Left cardiac atrium (tissue), 4 donors: ENCODE measurements around the gene SLC27A5. TPM values are rescaled to one million over a fixed set of nuclear protein-coding genes. Genes with fewer than 3 reads are reported as not detected.

Experiments used
- ATAC-seq, 2 donors: fragments of 200-7000 bp; cut with Tn5 transposase; one replicate each; pipeline ENCODE4 v1.9.1; 2020; ENCODE audit warnings: mild to moderate bottlenecking in 2 of 2, moderate library complexity in 2 of 2
- DNase-seq: peaks from one replicate; pipeline ENCODE4 v3.0.0-alpha.2; 2020
- intact Hi-C, 2 donors: fragments of 100-400 bp; cut with DNase I; formaldehyde crosslinking; loops; one replicate each; pipeline versions ENCODE4 v1.14.1 to v1.15.1; 2022 to 2023
- long read RNA-seq: library from polyadenylated mRNA; unstranded; transcript quantifications from one replicate; pipeline ENCODE4 v2.0.0, GENCODE V29; 2021
- total RNA-seq, 2 donors: library from RNA; stranded (reverse); fragmentation: NEBNext Ultra II Directional; extraction: Animal tissue kit (Norgen Biotek cat#: 25700); gene quantifications; one replicate each; pipeline ENCODE4 v1.2.1, GENCODE V29; 2021
- donor health status: DM: no; HTN: yes; CAD: no.
- donor health status: DM: no; HTN: yes; CAD: no; lungs with severe emphysema.
- donor health status: DM: yes; HTN: yes; CAD: no.
- donor health status: Dilated cardiomyopathy.

Gene SLC27A5
- total RNA-seq: 1 to 10 TPM; 6.0 to 6.3 TPM
- long read RNA-seq, partial matches to known transcripts: 0 of 2 reads
- long read RNA-seq, other reads (novel, unspliced or antisense): 0 of 2 reads

DNA sequence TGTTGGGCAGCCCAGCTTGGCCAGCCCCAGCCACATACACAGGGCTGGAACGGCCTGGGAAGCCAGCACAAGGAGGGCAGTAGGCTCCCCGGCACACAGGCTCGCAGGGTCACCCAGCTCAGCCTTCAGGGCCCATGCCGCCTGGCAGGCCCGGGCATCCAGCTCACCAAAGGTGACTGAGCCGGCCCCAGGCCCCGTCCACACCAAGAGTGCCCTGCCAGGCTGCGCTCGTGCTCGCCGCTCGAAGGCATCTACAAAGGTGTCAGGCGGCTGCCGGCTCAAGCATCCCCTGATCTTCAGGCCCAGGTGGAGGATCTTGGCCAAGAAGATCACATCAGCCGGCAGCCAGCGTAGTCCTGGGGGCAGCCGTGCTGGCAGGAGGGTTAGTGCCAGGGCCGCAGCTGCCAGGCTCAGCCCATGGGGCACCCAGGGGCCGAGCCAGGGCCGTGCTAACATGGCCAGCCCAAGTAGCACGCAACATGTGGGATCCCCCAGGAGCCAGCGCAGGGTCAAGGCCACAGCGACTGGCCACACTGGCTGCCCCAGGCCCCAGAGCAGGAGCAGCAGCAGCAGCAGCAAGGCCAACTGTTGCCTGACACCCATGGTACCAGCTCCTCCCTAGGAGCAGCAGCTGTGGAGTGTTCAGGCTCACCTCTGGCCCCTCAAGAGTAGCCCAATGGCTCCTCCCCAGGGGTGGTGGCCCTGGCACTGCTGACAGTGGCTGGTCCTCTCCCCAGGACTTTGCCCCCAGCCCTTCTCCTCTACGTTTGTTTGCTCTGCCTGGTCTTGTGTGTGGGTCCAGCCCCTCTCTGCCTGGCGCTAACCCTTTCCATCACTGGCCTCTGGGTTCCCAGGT lies at the start of gene SLC27A5:
Gene SLC27A5 (minus strand): TSS at position 640 of the 856 bp plus-strand sequence. CDS start 37 bp downstream, at position 603.
- DNase-seq: no peak
- intact Hi-C loops: no loop called here
- no peak for ATAC-seq

- intact Hi-C loops: no loop called here
- no peak for DNase-seq
Measured at GRCh38 chr19:58560921-58561320, 49.1 kb upstream of the SLC27A5 start.

GRCh38 chr19:58560007-58560887 lies 48.5 kb upstream of the SLC27A5 start:
- DNase-seq (no peak), ATAC-seq (no peak)
- intact Hi-C loops: no loop called here

More at GRCh38 chr19:58560921-58561320, 49.1 kb upstream of the SLC27A5 start:
- no peak for ATAC-seq

DNA sequence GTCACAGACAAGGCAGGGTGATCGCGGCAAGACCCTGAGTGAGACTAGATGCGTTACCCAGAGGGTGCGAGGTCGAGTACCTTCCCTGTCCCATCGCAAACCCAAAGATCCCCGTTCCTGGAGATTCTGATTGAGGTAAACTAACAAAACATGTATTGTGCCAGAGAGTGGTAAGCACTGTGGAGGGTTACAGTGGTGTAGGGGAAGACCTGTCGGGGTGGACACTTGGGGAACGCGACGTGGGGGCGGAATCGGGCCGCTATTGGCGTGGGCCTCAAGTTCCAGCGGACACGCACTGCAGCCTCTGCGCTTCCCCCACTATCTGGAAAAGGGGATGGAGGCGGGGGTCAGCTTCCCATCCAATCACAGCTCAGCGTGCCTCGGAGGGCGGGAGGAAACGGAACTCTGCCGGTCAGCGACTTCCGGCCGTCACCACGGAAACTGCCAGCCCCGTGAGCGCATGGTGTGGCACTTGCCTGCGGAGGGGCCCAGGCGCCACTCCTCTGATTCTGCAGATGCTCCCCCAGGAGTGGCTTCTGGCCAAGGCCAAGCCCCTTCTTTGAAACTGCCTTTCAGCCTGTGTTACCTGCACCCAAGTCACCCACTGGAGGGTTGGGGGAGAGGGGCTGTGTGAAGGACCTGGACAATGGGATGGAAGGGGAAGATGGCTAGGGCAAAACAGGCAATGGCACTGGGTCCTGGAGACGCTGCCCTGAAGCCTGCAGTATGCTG lies 47.6 kb upstream of the SLC27A5 start:
- intact Hi-C loops: no loop called here
- DNase-seq: peak; percentile 95
- peak; percentile 72 to 73 for ATAC-seq

- ATAC-seq (peak; percentile 83 to 86), DNase-seq (peak; percentile 99)
- intact Hi-C loops: no loop called here
Measured at GRCh38 chr19:58558623-58559274, 47.0 kb upstream of the SLC27A5 start.

DNA sequence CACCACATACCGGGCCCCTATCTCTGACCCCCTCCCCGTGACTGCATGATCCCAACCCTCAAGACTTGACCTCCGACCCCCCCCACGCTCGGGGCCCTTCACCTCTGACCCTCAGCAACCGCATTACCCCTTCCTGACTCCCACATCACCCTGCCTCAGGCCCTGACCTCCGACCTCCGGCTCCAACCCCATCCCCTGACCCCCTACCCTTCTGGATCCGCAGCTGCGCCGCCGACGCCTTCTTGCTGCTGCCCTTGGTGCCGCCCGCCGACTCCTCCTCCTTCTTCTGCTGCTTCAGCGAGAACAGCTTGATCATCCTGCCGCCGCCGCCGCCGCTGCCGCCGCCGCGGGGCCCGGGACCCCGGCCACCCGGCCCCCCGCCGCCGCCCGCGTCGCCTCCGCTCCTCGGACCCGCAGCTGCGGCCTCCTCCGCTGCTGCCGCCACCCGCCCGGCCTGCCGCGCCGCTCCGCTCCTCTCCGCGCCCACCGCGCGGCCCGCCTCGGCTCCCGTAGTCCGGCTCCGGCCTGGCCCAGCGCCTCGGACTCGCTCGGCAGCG lies 46.4 kb upstream of the SLC27A5 start, which contains the start of gene UBE2M:
Gene UBE2M (minus strand): TSS at position 546 of the 557 bp plus-strand sequence. CDS start 230 bp downstream, at position 316.
- ATAC-seq: no peak

GRCh38 chr19:58557221-58558065 lies 45.7 kb upstream of the SLC27A5 start:
- ATAC-seq (no peak), DNase-seq (no peak)
- intact Hi-C loops: no loop called here

More for the DNA sequence above, 46.4 kb upstream of the SLC27A5 start, which contains the start of gene UBE2M:
- peak; percentile 76 for DNase-seq
- intact Hi-C loops: no loop called here

- DNase-seq (no peak), ATAC-seq (no peak)
- intact Hi-C loops: no loop called here
Measured at GRCh38 chr19:58556622-58557220, 44.9 kb upstream of the SLC27A5 start.

DNA sequence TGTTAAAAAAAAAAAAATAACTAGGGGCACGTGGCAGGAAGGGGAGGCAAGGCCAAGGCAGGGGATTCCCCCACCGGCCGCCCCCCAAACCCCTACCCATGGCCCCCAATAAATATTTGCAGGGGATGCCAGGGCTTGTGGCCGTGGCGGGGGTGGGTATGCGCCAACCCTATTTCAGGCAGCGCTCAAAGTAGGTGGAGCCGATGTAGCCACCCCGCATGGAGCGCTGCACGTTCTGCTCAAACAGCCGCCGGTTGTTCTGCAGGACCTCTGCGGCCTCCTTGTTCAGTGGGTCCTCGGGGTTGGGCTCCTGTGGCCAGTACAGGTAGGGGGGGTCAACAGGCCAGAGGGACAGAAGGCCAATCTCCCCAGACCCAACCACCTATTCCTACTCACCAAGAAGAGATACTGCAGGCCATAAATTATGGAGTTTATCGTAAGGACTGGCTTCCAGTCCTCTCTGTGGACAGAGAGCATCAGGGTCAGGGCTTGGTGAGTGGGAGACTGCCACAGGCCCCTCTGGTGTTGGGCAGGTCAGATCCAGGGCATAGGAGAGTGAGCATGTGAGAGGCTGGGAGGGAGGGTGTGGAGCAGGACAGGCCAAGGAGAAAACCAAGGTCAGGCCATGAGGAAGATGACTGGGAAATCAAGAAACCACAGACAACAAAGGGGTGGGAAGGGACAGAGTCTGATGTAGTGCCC lies 44.3 kb upstream of the SLC27A5 start:
- intact Hi-C loops: no loop called here
- DNase-seq (no peak), ATAC-seq (no peak)

DNA sequence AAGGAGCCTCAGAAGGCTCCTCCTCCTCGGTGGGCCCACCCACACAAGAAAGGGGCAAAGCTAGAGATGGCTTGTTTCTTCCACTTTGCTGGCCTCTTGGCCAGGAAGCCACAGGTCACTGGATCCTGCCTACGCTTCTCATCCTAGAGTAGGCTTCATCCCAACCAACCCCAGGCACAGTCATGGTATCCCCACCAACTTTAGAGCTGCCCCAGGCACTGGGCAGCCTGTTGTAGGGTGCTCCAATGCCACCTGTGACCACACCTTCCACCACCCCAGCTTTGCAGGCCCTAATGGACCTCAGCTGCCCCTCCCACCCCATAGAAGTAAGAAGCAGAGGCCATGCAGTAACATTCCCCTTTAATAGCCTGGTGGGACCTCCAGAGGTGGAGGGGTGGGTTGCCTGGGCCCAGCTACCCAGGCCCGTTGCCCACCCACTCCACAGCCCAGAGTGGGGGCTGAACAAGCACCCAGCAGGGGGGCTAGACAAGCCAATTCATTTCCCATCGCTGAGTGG lies 43.6 kb upstream of the SLC27A5 start:
- no peak for ATAC-seq
- intact Hi-C loops: no loop called here
- no peak for DNase-seq

- intact Hi-C loops: no loop called here
- ATAC-seq (peak; percentile 50 to 60), DNase-seq (peak; percentile 99)
Measured at GRCh38 chr19:58554494-58555368, 42.9 kb upstream of the SLC27A5 start, which contains the start of gene CHMP2A. Gene CHMP2A, minus strand, starts transcription at chr19:58555105. Its CDS starts 893 bp downstream, at chr19:58554212.

DNA sequence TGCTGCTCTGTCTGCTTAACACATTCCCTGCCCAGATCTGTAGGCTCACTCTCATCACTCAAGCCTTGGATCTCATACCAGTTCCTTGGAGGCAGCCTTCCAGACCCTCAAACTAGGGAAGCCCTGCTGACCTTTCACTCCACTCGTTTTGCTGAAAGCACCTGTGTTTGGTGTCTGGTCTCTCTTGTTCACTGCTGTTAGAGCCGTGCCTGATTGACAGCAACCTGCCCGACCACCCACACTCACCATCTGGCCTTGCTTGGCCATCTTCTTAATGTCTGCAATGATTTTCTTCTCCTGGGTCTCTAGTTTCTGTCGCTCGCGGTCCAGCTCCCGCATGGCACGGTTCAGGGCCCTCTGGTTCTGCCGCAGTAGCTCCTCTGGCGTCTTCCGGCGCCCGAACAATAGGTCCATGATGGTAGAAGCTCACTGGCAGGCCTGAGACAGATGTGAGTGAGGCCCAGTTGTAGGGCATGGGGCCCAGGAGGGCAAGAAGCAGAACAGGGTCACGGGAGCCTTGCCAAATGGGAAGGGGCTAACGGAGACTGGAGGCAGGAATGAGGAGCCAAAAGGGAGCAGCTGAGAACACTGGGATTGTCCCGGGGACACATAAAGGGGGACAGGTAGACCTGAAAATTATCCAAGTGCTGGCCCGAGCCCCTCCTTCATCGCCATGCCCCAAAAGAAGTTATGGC lies 42.2 kb upstream of the SLC27A5 start:
- intact Hi-C loops: no loop called here

DNA sequence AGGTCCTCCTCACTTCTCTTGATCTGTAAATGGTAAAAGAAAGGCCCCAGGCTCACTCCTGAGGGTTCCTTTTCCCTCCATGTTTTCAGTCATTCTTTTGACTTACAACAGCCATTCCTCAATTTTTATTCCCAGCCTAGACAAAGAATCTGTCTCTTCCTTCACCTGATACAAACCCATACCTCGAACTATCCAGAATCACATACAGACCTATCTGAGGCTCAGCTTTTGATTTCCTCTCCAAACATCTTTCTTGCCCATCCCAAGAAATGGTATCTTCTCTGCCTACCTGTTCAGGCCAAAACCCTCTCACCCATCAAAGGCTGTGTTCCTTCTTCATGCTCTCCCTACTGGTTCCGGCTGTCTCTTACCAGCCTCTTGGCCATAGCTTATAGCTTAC lies 40.9 kb upstream of the SLC27A5 start:
- ATAC-seq (no peak), DNase-seq (no peak)
- intact Hi-C loops: no loop called here

More for the DNA sequence above, 42.2 kb upstream of the SLC27A5 start:
- ATAC-seq: no peak
- DNase-seq: no peak
